DND-41 (cell line): Measurements from ENCODE around the gene CNTRL.

Experiments
- ATAC-seq: fragments of 200-7000 bp; cut with Tn5 transposase; 3 replicates; pipeline ENCODE4 v1.9.1; 2021; ENCODE audit warnings: low read depth; ENCODE audit not compliant: insufficient read depth
- DNase-seq: peaks from one replicate; pipeline ENCODE4 v3.0.0-alpha.2; 2020
- H2AFZ ChIP-seq: 2 replicates; pipeline ENCODE4 v1.6.0; 2012; ENCODE audit warnings: low read depth, low read length
- H3K27ac ChIP-seq: 2 replicates; pipeline ENCODE4 v1.5.1; 2012; ENCODE audit warnings: low read length, inconsistent platforms
- H3K27me3 ChIP-seq: fragments of 200-600 bp; sonication (generic); 2 replicates; pipeline ENCODE4 v1.6.0; 2012; ENCODE audit warnings: low read length, mild to moderate bottlenecking, inconsistent platforms; ENCODE audit not compliant: insufficient read depth, poor library complexity
- H3K36me3 ChIP-seq: 2 replicates; pipeline ENCODE4 v1.5.1; 2012; ENCODE audit warnings: low read length, inconsistent platforms; ENCODE audit not compliant: insufficient read depth
- H3K4me1 ChIP-seq: 2 replicates; pipeline ENCODE4 v1.5.1; 2012; ENCODE audit warnings: mild to moderate bottlenecking, low read length; ENCODE audit not compliant: insufficient read depth
- H3K4me2 ChIP-seq: 2 replicates; pipeline ENCODE4 v1.6.0; 2012; ENCODE audit warnings: mild to moderate bottlenecking, moderate library complexity, low read length, inconsistent platforms; ENCODE audit not compliant: insufficient read depth
- H3K4me3 ChIP-seq, 2 experiments: fragments of 200-600 bp in 1 of 2; shearing (Covaris generic) in 1 of 2; 2 replicates each; pipeline ENCODE4 v1.5.1; 2012 to 2016; ENCODE audit warnings: inconsistent platforms in 2 of 2, low read length in 2 of 2, mild to moderate bottlenecking in 2 of 2, low read depth in 1 of 2, moderate library complexity in 1 of 2
- H3K79me2 ChIP-seq: 2 replicates; pipeline ENCODE4 v1.6.0; 2012; ENCODE audit warnings: low read length, inconsistent platforms; ENCODE audit not compliant: insufficient read depth
- H3K9ac ChIP-seq: 2 replicates; pipeline ENCODE4 v1.6.0; 2012; ENCODE audit warnings: low read depth, mild to moderate bottlenecking, inconsistent platforms, low read length, moderate library complexity
- H3K9me3 ChIP-seq: 2 replicates; pipeline ENCODE4 v1.5.1; 2012; ENCODE audit warnings: low read length, moderate library complexity, mild to moderate bottlenecking, inconsistent platforms; ENCODE audit not compliant: insufficient read depth, severe bottlenecking
- H4K20me1 ChIP-seq: 2 replicates; pipeline ENCODE4 v1.6.0; 2012; ENCODE audit warnings: low read length; ENCODE audit not compliant: insufficient read depth
- EZH2 ChIP-seq: IDR thresholded peaks from 3 replicates; pipeline ENCODE4 v1.6.1; 2012; ENCODE audit warnings: borderline replicate concordance, low read depth, mild to moderate bottlenecking, moderate library complexity, low read length, inconsistent platforms; ENCODE audit not compliant: severe bottlenecking
- TF ChIP-seq, protein P1 (sequence below): IDR thresholded peaks from 2 replicates; pipeline ENCODE4 v1.5.1; 2012; ENCODE audit warnings: borderline replicate concordance, low read length, moderate library complexity, mild to moderate bottlenecking; ENCODE audit not compliant: poor library complexity, severe bottlenecking; ENCODE audit errors: extremely low read depth

The CNTRL gene

DNA sequence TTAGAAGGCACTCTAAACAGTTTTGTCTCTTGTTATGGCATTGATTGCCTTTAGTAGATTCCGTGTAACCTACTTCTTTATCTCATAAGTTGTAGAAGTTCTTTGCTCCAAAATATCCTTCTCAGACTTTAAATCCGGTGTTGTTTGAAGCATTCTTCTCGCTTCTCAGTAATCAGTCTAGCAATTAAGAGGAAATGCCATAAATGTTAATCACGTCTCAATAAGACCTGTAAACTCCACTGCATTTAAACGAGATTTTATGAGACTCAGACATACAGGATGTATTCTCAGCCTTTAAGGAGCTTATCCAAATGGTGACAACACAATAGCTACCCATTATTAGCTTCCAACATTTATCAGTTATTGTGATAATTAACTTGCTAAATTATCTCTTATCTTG, 16.9 kb upstream of the CNTRL start:
- no peak overlapping the region for H3K27ac ChIP-seq
- H2AFZ ChIP-seq, result no peak overlapping the region
- TF ChIP-seq EZH2, result no peak
- TF ChIP-seq, protein P1, sequence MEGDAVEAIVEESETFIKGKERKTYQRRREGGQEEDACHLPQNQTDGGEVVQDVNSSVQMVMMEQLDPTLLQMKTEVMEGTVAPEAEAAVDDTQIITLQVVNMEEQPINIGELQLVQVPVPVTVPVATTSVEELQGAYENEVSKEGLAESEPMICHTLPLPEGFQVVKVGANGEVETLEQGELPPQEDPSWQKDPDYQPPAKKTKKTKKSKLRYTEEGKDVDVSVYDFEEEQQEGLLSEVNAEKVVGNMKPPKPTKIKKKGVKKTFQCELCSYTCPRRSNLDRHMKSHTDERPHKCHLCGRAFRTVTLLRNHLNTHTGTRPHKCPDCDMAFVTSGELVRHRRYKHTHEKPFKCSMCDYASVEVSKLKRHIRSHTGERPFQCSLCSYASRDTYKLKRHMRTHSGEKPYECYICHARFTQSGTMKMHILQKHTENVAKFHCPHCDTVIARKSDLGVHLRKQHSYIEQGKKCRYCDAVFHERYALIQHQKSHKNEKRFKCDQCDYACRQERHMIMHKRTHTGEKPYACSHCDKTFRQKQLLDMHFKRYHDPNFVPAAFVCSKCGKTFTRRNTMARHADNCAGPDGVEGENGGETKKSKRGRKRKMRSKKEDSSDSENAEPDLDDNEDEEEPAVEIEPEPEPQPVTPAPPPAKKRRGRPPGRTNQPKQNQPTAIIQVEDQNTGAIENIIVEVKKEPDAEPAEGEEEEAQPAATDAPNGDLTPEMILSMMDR, result no peak
- H3K36me3 ChIP-seq, result no peaks in the 10 kb centered on the region
- H3K27me3 ChIP-seq, result no peaks in the 10 kb centered on the region
- H3K4me3 ChIP-seq, result no peak overlapping the region
- no peak overlapping the region for H3K4me2 ChIP-seq
- no peaks in the 10 kb centered on the region for H4K20me1 ChIP-seq
- H3K4me1 ChIP-seq, result no peaks in the 10 kb centered on the region
- H3K9me3 ChIP-seq, result no peaks in the 10 kb centered on the region
- H3K79me2 ChIP-seq, result no peaks in the 10 kb centered on the region
- DNase-seq (no peak), ATAC-seq (no peak)
- no peak overlapping the region for H3K9ac ChIP-seq

DNA sequence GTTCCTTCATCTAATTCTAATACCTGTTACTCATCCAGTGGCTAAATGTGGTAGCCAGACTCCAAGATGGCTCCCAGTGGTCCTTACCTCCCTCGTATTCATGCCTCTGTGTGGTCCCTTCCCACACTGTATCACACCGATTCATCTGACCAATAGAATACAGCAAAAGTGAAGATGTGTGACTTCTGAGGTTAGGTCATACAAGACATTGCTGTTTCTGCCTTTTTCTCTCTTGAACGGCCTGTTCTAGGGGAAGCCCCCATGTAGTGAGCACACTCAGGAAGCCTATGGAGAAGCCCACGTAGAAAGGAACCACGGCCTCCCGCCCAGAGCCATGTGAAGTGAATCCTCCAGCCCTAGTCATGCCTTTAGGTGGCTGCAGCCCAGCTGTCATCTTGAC, 15.2 kb upstream of the CNTRL start:
- H3K4me2 ChIP-seq, result no peak overlapping the region
- no peaks in the 10 kb centered on the region for H3K4me1 ChIP-seq
- no peak overlapping the region for H2AFZ ChIP-seq
- DNase-seq, result no peak
- no peaks in the 10 kb centered on the region for H3K36me3 ChIP-seq
- H3K9me3 ChIP-seq, result no peaks in the 10 kb centered on the region
- H3K9ac ChIP-seq, result no peak overlapping the region
- no peaks in the 10 kb centered on the region for H4K20me1 ChIP-seq
- no peak for ATAC-seq
- H3K79me2 ChIP-seq, result no peaks in the 10 kb centered on the region
- no peaks in the 10 kb centered on the region for H3K27me3 ChIP-seq
- no peak overlapping the region for H3K27ac ChIP-seq
- no peak overlapping the region for H3K4me3 ChIP-seq
- TF ChIP-seq EZH2, result no peak
- TF ChIP-seq, protein P1, result no peak

GRCh38 chr9:121059998-121060636, 14.6 kb upstream of the CNTRL start:
- TF ChIP-seq EZH2, result no peak
- TF ChIP-seq, protein P1, result peak; percentile 80
- DNase-seq (peak; percentile 44), ATAC-seq (peak; percentile 76)
- Histone ChIP-seq H4K20me1 (no peaks in the 10 kb centered on the region), H3K4me1 (no peaks in the 10 kb centered on the region), H3K79me2 (no peaks in the 10 kb centered on the region), H3K4me3 (no peak overlapping the region), H3K4me2 (no peak overlapping the region), H2AFZ (no peak overlapping the region), H3K36me3 (no peaks in the 10 kb centered on the region), H3K9me3 (no peaks in the 10 kb centered on the region), H3K27ac (no peak overlapping the region), H3K9ac (no peak overlapping the region), H3K27me3 (no peaks in the 10 kb centered on the region)
